ENCODE data around the gene YBX2. TPM values are rescaled to one million over a fixed set of nuclear protein-coding genes. Genes with fewer than 3 reads are reported as not detected.

The YBX2 gene
- total RNA-seq, 1 experiment from 2014 or later: 24.0 TPM

GRCh38 chr17:7259555-7259889 lies 34.9 kb downstream of the YBX2 start:
- Histone ChIP-seq H3K56ac (ENCODE audit: insufficient read length, low read depth, low read length) (no peak overlapping the region), H3K4me1 (ENCODE audit: insufficient read depth, low read length) (peaks cover 4% of the 10 kb centered on the region; the same call in 1 of the 2 replicates), H3K27me3 (ENCODE audit: insufficient read depth, low read length) (no peaks in the 10 kb centered on the region), H3K18ac (ENCODE audit: insufficient read length, low read depth, low read length) (no peak overlapping the region), H3K79me1 (ENCODE audit: insufficient read depth, low read depth, low read length, poor library complexity, severe bottlenecking) (no peaks in the 10 kb centered on the region), H2BK15ac (ENCODE audit: low read depth, low read length) (no peak overlapping the region), H3K4me2 (ENCODE audit: insufficient read depth, insufficient read length, low read length) (no peak overlapping the region), H3K4ac (ENCODE audit: low read depth, low read length) (no peak overlapping the region), H3K23ac (ENCODE audit: insufficient read length, low read depth, low read length) (no peak overlapping the region), H3K9me3 (ENCODE audit: control insufficient read depth, low read depth, low read length) (no peaks in the 10 kb centered on the region), H2BK5ac (ENCODE audit: insufficient read length, low read length) (no peak overlapping the region), H3K23me2 (ENCODE audit: insufficient read length, low read depth, low read length, poor library complexity, severe bottlenecking) (peaks cover 25% of the 10 kb centered on the region), H3K14ac (ENCODE audit: insufficient read depth, low read length) (no peak overlapping the region), H3K27ac (ENCODE audit: insufficient read length, low read depth, low read length) (no peak overlapping the region), H4K8ac (replicated peaks; ENCODE audit: insufficient read length, low read depth, low read length) (no peak overlapping the region), H2BK120ac (ENCODE audit: low read depth, low read length, poor library complexity, severe bottlenecking) (no peak overlapping the region), H3K79me2 (ENCODE audit: insufficient read depth, low read length) (peaks cover 8% of the 10 kb centered on the region; the same call in 1 of the 2 replicates), H2AFZ (ENCODE audit: low read length) (no peak overlapping the region), H3K9ac (ENCODE audit: extremely low read depth, insufficient read length, low read length) (no peak overlapping the region), H4K91ac (ENCODE audit: insufficient read length, low read depth, low read length) (no peak overlapping the region), H4K20me1 (ENCODE audit: control insufficient read depth, insufficient read depth, insufficient read length) (no peaks in the 10 kb centered on the region), H2AK5ac (ENCODE audit: insufficient read length, low read length) (no peak overlapping the region), H2BK20ac (ENCODE audit: low read depth, low read length, poor library complexity, severe bottlenecking) (no peak overlapping the region), H3T11ph (ENCODE audit: low read length) (no peak overlapping the region), H2BK12ac (ENCODE audit: insufficient read length, low read depth, low read length) (no peak overlapping the region), H4K5ac (ENCODE audit: insufficient read length, low read depth, low read length) (no peak overlapping the region)
- no CpG with 5 or more reads among the region's 6 CpGs for WGBS (ENCODE audit: extremely low coverage, insufficient read length, low lambda C conversion rate)
- no peak for DNase-seq
- Mint-ChIP-seq H3K27me3 (ENCODE audit: low read depth) (peaks cover 2% of the 10 kb centered on the region), H3K36me3 (ENCODE audit: insufficient read depth in 1 of 3, low read depth in 3 of 3) (peaks cover 19 to 57% (median 44%) of the 10 kb centered on the region in 3 experiments), H3K9me3 (peaks cover 0 to 4% of the 10 kb centered on the region in 2 experiments; a peak in 1 of 5 replicates), H3K27ac (peak overlapping the region in 1 of 3 experiments; percentile 88; a peak in 3 of 7 replicates), H3K4me3 (peak overlapping the region; percentile 59 to 86), H3K4me1 (peaks cover 22 to 35% of the 10 kb centered on the region in 2 experiments)
- TF ChIP-seq CTCF (conservative IDR thresholded peaks at IDR 0.05): no peak

Measured in H9 (cell line).